ENCODE results near the gene ARHGAP45.

ARHGAP45 gene

DNA sequence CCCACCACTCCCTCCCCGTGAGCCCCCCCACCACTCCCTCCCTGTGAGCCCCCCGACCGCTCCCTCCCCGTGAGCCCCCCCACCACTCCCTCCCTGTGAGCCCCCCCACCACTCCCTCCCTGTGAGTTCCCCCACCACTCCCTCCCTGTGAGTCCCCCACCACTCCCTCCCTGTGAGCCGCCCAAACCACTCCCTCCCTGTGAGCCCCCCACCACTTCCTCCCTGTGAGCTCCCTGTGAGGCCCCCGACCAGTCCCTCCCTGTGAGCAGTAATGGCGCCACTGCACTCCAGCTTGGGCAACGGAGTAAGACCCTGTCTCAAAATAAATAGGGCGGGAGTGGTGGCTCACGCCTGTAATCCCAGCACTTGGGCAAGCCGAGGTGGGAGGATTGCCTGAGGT is 17.2 kb upstream of the ARHGAP45 start:
- Histone ChIP-seq H3K9me3 (ENCODE audit: control insufficient read depth, insufficient read depth, low read depth, low read length) (no peaks in the 10 kb centered on the region), H3K27ac (ENCODE audit: low read depth, low read length) (no peak overlapping the region), H3K9ac (ENCODE audit: low read length) (no peak overlapping the region), H3K4me3 (ENCODE audit: low read depth, low read length) (no peak overlapping the region), H3K36me3 (ENCODE audit: control insufficient read depth, insufficient read depth, low read length) (peaks cover 15% of the 10 kb centered on the region; the same call in 1 of the 2 replicates), H3K27me3 (ENCODE audit: control insufficient read depth, insufficient read depth, low read length) (no peaks in the 10 kb centered on the region), H3K4me1 (ENCODE audit: control insufficient read depth, insufficient read depth, low read length) (peaks cover 2% of the 10 kb centered on the region; the same call in 1 of the 2 replicates)

GRCh38 chr19:1050989-1051788 is 15.8 kb upstream of the ARHGAP45 start:
- H3K9me3 ChIP-seq (ENCODE audit: control insufficient read depth, insufficient read depth, low read depth, low read length): peaks cover 5% of the 10 kb centered on the region; the same call in 1 of the 2 replicates
- H3K4me1 ChIP-seq (ENCODE audit: control insufficient read depth, insufficient read depth, low read length): no peaks in the 10 kb centered on the region; the same call in 1 of the 2 replicates
- H3K4me3 ChIP-seq (ENCODE audit: low read depth, low read length): no peak overlapping the region
- no peak overlapping the region for H3K9ac ChIP-seq (ENCODE audit: low read length)
- no peaks in the 10 kb centered on the region for H3K27me3 ChIP-seq (ENCODE audit: control insufficient read depth, insufficient read depth, low read length)
- H3K36me3 ChIP-seq (ENCODE audit: control insufficient read depth, insufficient read depth, low read length): peaks cover 24% of the 10 kb centered on the region
- H3K27ac ChIP-seq (ENCODE audit: low read depth, low read length): no peak overlapping the region

GRCh38 chr19:1051791-1052190 is 15.2 kb upstream of the ARHGAP45 start:
- H3K27ac ChIP-seq (ENCODE audit: low read depth, low read length): no peak overlapping the region
- no peaks in the 10 kb centered on the region; the same call in 1 of the 2 replicates for H3K4me1 ChIP-seq (ENCODE audit: control insufficient read depth, insufficient read depth, low read length)
- peaks cover 29% of the 10 kb centered on the region for H3K36me3 ChIP-seq (ENCODE audit: control insufficient read depth, insufficient read depth, low read length)
- H3K4me3 ChIP-seq (ENCODE audit: low read depth, low read length): no peak overlapping the region
- no peak overlapping the region for H3K9ac ChIP-seq (ENCODE audit: low read length)
- H3K9me3 ChIP-seq (ENCODE audit: control insufficient read depth, insufficient read depth, low read depth, low read length): peaks cover 11% of the 10 kb centered on the region; the same call in 1 of the 2 replicates
- H3K27me3 ChIP-seq (ENCODE audit: control insufficient read depth, insufficient read depth, low read length): no peaks in the 10 kb centered on the region

GRCh38 chr19:1052349-1052975 is 14.5 kb upstream of the ARHGAP45 start:
- Histone ChIP-seq H3K4me1 (ENCODE audit: control insufficient read depth, insufficient read depth, low read length) (no peaks in the 10 kb centered on the region; the same call in 1 of the 2 replicates), H3K9ac (ENCODE audit: low read length) (no peak overlapping the region), H3K4me3 (ENCODE audit: low read depth, low read length) (no peak overlapping the region), H3K9me3 (ENCODE audit: control insufficient read depth, insufficient read depth, low read depth, low read length) (peaks cover 18% of the 10 kb centered on the region; the same call in 1 of the 2 replicates), H3K27me3 (ENCODE audit: control insufficient read depth, insufficient read depth, low read length) (no peaks in the 10 kb centered on the region), H3K36me3 (ENCODE audit: control insufficient read depth, insufficient read depth, low read length) (peaks cover 29% of the 10 kb centered on the region), H3K27ac (ENCODE audit: low read depth, low read length) (no peak overlapping the region)

GRCh38 chr19:1053176-1054101 is 13.5 kb upstream of the ARHGAP45 start:
- H3K27me3 ChIP-seq (ENCODE audit: control insufficient read depth, insufficient read depth, low read length): no peaks in the 10 kb centered on the region
- no peaks in the 10 kb centered on the region; the same call in 1 of the 2 replicates for H3K4me1 ChIP-seq (ENCODE audit: control insufficient read depth, insufficient read depth, low read length)
- no peak overlapping the region for H3K27ac ChIP-seq (ENCODE audit: low read depth, low read length)
- peaks cover 30% of the 10 kb centered on the region for H3K36me3 ChIP-seq (ENCODE audit: control insufficient read depth, insufficient read depth, low read length)
- H3K4me3 ChIP-seq (ENCODE audit: low read depth, low read length): no peak overlapping the region
- no peak overlapping the region for H3K9ac ChIP-seq (ENCODE audit: low read length)
- peaks cover 27% of the 10 kb centered on the region; the same call in 1 of the 2 replicates for H3K9me3 ChIP-seq (ENCODE audit: control insufficient read depth, insufficient read depth, low read depth, low read length)

DNA sequence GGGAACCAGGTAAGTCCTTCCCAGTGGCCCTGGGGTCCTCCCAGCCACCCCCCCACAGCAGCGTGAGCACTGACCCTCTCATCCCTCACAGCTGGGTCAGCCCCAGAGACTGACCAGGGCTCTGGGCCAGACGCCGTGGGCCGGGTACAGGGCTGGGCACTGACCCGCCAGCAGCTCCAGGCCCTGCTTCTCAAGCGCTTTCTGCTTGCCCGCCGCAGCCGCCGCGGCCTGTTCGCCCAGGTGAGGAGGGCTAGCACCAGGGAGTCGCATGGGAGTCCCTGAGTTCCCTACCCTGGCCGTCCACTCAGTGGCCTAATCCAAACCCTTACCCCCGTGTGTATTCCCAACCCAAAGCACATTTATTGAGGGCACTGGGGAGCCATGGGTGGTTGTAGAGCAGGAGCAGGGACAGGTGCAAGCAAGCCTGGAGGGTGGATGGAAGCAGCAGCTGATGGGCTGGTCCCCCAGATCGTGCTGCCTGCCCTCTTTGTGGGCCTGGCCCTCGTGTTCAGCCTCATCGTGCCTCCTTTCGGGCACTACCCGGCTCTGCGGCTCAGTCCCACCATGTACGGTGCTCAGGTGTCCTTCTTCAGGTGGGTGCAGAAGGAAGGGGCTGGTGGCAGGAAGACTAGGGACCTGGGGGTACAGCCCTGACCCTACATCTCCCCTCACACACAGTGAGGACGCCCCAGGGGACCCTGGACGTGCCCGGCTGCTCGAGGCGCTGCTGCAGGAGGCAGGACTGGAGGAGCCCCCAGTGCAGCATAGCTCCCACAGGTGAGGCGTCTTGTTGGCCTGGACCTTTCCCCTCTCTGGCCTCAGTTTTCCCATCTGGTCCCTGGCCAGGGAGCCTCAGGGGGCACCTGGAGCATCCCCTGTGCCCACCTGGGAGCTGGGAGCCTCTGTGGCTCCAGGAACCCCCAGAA is 12.6 kb upstream of the ARHGAP45 start:
- Histone ChIP-seq H3K4me1 (ENCODE audit: control insufficient read depth, insufficient read depth, low read length) (no peaks in the 10 kb centered on the region; the same call in 1 of the 2 replicates), H3K36me3 (ENCODE audit: control insufficient read depth, insufficient read depth, low read length) (peaks cover 35% of the 10 kb centered on the region), H3K27me3 (ENCODE audit: control insufficient read depth, insufficient read depth, low read length) (no peaks in the 10 kb centered on the region), H3K4me3 (ENCODE audit: low read depth, low read length) (no peak overlapping the region), H3K9me3 (ENCODE audit: control insufficient read depth, insufficient read depth, low read depth, low read length) (peaks cover 32% of the 10 kb centered on the region; the same call in 1 of the 2 replicates), H3K27ac (ENCODE audit: low read depth, low read length) (no peak overlapping the region), H3K9ac (ENCODE audit: low read length) (no peak overlapping the region)

DNA sequence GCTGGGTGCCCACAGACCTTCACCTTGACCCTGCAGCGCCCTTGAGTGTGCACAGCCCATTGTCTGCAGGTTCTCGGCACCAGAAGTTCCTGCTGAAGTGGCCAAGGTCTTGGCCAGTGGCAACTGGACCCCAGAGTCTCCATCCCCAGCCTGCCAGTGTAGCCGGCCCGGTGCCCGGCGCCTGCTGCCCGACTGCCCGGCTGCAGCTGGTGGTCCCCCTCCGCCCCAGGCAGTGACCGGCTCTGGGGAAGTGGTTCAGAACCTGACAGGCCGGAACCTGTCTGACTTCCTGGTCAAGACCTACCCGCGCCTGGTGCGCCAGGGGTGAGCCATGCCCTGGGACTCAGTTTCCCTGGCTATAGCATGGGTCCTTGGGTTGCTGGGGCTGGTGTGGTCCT is 11.9 kb upstream of the ARHGAP45 start:
- Histone ChIP-seq H3K27ac (ENCODE audit: low read depth, low read length) (no peak overlapping the region), H3K9ac (ENCODE audit: low read length) (no peak overlapping the region), H3K27me3 (ENCODE audit: control insufficient read depth, insufficient read depth, low read length) (no peaks in the 10 kb centered on the region), H3K9me3 (ENCODE audit: control insufficient read depth, insufficient read depth, low read depth, low read length) (peaks cover 32% of the 10 kb centered on the region; the same call in 1 of the 2 replicates), H3K4me1 (ENCODE audit: control insufficient read depth, insufficient read depth, low read length) (no peaks in the 10 kb centered on the region; the same call in 1 of the 2 replicates), H3K36me3 (ENCODE audit: control insufficient read depth, insufficient read depth, low read length) (peaks cover 35% of the 10 kb centered on the region), H3K4me3 (ENCODE audit: low read depth, low read length) (no peak overlapping the region)

DNA sequence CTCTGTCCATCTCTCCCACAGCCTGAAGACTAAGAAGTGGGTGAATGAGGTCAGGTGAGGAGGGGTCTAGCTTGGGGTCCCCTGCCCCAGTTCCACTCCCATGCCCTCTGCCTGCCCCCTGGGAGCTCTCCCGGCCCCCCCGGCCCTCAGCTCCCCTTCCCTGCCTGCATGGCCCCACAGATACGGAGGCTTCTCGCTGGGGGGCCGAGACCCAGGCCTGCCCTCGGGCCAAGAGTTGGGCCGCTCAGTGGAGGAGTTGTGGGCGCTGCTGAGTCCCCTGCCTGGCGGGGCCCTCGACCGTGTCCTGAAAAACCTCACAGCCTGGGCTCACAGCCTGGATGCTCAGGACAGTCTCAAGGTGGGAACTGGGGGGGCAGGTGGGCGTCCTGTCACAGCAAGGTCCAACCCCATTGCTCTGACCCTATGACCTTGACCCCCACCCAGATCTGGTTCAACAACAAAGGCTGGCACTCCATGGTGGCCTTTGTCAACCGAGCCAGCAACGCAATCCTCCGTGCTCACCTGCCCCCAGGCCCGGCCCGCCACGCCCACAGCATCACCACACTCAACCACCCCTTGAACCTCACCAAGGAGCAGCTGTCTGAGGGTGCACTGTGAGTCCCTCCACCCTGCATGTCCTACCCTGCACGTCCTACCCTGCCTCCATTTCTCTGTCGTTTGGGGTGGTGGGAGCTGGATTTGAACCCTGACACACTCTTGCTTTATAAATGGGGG is 10.9 kb upstream of the ARHGAP45 start:
- H3K9me3 ChIP-seq (ENCODE audit: control insufficient read depth, insufficient read depth, low read depth, low read length): peaks cover 32% of the 10 kb centered on the region; the same call in 1 of the 2 replicates
- H3K27me3 ChIP-seq (ENCODE audit: control insufficient read depth, insufficient read depth, low read length): no peaks in the 10 kb centered on the region

GRCh38 chr19:1057176-1057855 is 9.7 kb upstream of the ARHGAP45 start:
- Histone ChIP-seq H3K27me3 (ENCODE audit: control insufficient read depth, insufficient read depth, low read length) (no peaks in the 10 kb centered on the region), H3K27ac (ENCODE audit: low read depth, low read length) (no peak overlapping the region), H3K9me3 (ENCODE audit: control insufficient read depth, insufficient read depth, low read depth, low read length) (peaks cover 32% of the 10 kb centered on the region; the same call in 1 of the 2 replicates), H3K4me3 (ENCODE audit: low read depth, low read length) (no peak overlapping the region), H3K9ac (ENCODE audit: low read length) (no peak overlapping the region), H3K4me1 (ENCODE audit: control insufficient read depth, insufficient read depth, low read length) (peaks cover 3% of the 10 kb centered on the region; the same call in 1 of the 2 replicates), H3K36me3 (ENCODE audit: control insufficient read depth, insufficient read depth, low read length) (peaks cover 35% of the 10 kb centered on the region)

More for the DNA sequence above, 10.9 kb upstream of the ARHGAP45 start:
- Histone ChIP-seq H3K4me3 (ENCODE audit: low read depth, low read length) (no peak overlapping the region), H3K4me1 (ENCODE audit: control insufficient read depth, insufficient read depth, low read length) (no peaks in the 10 kb centered on the region; the same call in 1 of the 2 replicates), H3K36me3 (ENCODE audit: control insufficient read depth, insufficient read depth, low read length) (peaks cover 35% of the 10 kb centered on the region), H3K27ac (ENCODE audit: low read depth, low read length) (no peak overlapping the region), H3K9ac (ENCODE audit: low read length) (no peak overlapping the region)
